Nephron (organoid): Measurements from ENCODE around the gene DHDDS.

Experiments
- H3K27ac Mint-ChIP-seq, 3 experiments: 2 replicates each; pipeline ENCODE4 v1.8.0; 2020; ENCODE audit warnings: mixed read lengths in 3 of 3, mild to moderate bottlenecking in 2 of 3, moderate library complexity in 1 of 3
- H3K27me3 Mint-ChIP-seq: 2 replicates; pipeline ENCODE4 v1.8.0; 2021; ENCODE audit warnings: low read depth, mild to moderate bottlenecking, moderate library complexity, mixed read lengths
- H3K36me3 Mint-ChIP-seq: 2 replicates; pipeline ENCODE4 v1.8.0; 2020; ENCODE audit warnings: low read depth, mixed read lengths
- H3K4me1 Mint-ChIP-seq: 2 replicates; pipeline ENCODE4 v1.8.0; 2020; ENCODE audit warnings: mixed read lengths
- H3K4me3 Mint-ChIP-seq, 3 experiments: 2 replicates each; pipeline ENCODE4 v1.8.0; 2020; ENCODE audit warnings: mild to moderate bottlenecking in 3 of 3, mixed read lengths in 3 of 3, moderate library complexity in 2 of 3
- H3K9me3 Mint-ChIP-seq: 2 replicates; pipeline ENCODE4 v1.8.0; 2020; ENCODE audit warnings: mixed read lengths
- TF ChIP-seq, protein P1 (sequence below), 3 experiments: fragments of 200-600 bp; sonication (generic); IDR thresholded peaks; one replicate each; pipeline ENCODE4 v1.5.0; 2021; ENCODE audit warnings: antibody characterized with exemption in 3 of 3; ENCODE audit not compliant: unreplicated experiment in 3 of 3

DHDDS gene

DNA sequence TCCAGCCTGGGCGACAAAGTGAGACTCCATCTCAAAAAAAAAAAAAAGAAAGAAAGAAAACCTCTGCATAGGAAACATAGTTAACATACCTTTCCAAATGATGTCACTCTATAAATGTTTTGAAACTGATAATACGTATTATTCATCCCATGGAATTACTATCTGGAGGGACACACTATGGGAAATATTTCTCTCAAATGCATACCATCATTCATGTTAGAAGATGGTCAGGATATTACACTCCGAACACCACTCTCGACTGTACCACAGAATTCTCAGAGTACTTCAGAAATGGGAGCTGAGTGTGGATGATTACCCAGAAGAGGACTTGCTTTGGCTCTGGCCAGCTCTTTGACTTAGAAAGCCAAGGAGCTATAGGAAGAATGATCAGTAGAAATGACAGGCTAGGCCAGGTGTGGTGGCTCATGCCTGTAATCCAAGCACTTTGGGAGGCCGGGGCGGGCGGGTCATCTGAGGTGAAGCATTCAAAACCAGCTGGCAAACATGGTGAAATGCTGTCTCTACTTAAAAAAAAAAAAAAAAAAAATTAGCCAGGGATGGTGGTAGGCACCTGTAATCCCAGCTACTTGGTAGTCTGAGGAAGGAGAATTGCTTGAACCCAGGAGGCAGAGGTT, 26.7 kb upstream of the DHDDS start:
- peaks cover 53% of the 10 kb centered on the region for H3K27me3 Mint-ChIP-seq
- H3K4me1 Mint-ChIP-seq, result peaks cover 6% of the 10 kb centered on the region
- H3K27ac Mint-ChIP-seq, result no peak overlapping the region
- TF ChIP-seq, protein P1, sequence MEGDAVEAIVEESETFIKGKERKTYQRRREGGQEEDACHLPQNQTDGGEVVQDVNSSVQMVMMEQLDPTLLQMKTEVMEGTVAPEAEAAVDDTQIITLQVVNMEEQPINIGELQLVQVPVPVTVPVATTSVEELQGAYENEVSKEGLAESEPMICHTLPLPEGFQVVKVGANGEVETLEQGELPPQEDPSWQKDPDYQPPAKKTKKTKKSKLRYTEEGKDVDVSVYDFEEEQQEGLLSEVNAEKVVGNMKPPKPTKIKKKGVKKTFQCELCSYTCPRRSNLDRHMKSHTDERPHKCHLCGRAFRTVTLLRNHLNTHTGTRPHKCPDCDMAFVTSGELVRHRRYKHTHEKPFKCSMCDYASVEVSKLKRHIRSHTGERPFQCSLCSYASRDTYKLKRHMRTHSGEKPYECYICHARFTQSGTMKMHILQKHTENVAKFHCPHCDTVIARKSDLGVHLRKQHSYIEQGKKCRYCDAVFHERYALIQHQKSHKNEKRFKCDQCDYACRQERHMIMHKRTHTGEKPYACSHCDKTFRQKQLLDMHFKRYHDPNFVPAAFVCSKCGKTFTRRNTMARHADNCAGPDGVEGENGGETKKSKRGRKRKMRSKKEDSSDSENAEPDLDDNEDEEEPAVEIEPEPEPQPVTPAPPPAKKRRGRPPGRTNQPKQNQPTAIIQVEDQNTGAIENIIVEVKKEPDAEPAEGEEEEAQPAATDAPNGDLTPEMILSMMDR (IDR thresholded peaks at IDR 0.05; ENCODE audit: unreplicated experiment in 3 of 3), result no peak
- H3K36me3 Mint-ChIP-seq, result no peaks in the 10 kb centered on the region
- H3K9me3 Mint-ChIP-seq, result no peaks in the 10 kb centered on the region
- no peak overlapping the region for H3K4me3 Mint-ChIP-seq

DNA sequence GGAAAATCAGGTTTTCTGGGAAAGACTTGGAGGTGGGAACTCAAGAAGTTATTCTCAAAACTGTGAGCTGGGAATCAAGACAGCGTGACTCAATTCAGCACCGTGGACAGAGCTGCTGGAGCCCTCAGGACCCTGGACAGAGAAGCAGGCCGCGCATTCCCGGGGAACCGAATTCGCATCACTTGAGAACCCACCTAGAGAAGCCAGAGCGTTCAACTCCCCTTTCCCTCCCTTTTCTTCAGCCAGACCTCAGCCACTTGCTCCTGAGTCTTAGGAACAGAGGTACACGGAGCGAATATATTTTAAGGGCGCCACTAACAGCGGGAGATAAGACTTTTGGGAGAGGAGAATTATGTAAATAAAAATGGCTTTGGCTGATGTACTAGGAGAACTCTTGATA, 23.5 kb upstream of the DHDDS start:
- no peaks in the 10 kb centered on the region for H3K36me3 Mint-ChIP-seq
- H3K27me3 Mint-ChIP-seq, result peaks cover 69% of the 10 kb centered on the region
- H3K4me3 Mint-ChIP-seq, result peak overlapping the region in 2 of 3 experiments; percentile 3 to 65
- TF ChIP-seq, protein P1 (IDR thresholded peaks at IDR 0.05; ENCODE audit: unreplicated experiment in 3 of 3), result no peak
- no peak overlapping the region for H3K27ac Mint-ChIP-seq
- H3K9me3 Mint-ChIP-seq, result no peaks in the 10 kb centered on the region
- H3K4me1 Mint-ChIP-seq, result peaks cover 6% of the 10 kb centered on the region

DNA sequence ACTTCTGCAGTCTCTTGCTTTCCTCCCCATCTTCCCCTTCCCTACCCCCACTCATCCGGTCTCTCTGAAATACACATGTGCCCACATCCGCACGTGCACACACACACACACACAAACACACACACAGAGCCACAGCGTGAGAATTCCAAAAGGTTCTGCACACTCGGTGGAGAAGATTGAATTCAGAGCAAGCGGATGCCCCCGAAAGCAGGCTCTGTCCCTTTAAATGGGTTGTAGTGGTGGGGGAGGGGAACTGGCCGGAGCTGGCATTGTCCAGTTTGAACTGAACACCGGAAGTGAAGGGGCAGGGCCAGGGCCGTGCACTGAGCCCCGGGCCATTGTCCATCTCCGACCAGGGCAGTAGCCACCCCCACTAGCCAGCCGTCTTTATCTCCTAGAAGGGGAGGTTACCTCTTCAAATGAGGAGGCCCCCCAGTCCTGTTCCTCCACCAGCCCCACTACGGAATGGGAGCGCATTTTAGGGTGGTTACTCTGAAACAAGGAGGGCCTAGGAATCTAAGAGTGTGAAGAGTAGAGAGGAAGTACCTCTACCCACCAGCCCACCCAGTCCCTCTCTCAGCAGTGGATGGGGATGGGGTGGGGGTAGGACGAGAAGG, 22.8 kb upstream of the DHDDS start:
- Mint-ChIP-seq H3K27me3 (peaks cover 75% of the 10 kb centered on the region), H3K4me1 (peaks cover 6% of the 10 kb centered on the region), H3K9me3 (no peaks in the 10 kb centered on the region), H3K36me3 (no peaks in the 10 kb centered on the region), H3K27ac (no peak overlapping the region), H3K4me3 (peak overlapping the region; percentile 21 to 65 (median 56))
- TF ChIP-seq, protein P1 (IDR thresholded peaks at IDR 0.05; ENCODE audit: unreplicated experiment in 3 of 3), result no peak

DNA sequence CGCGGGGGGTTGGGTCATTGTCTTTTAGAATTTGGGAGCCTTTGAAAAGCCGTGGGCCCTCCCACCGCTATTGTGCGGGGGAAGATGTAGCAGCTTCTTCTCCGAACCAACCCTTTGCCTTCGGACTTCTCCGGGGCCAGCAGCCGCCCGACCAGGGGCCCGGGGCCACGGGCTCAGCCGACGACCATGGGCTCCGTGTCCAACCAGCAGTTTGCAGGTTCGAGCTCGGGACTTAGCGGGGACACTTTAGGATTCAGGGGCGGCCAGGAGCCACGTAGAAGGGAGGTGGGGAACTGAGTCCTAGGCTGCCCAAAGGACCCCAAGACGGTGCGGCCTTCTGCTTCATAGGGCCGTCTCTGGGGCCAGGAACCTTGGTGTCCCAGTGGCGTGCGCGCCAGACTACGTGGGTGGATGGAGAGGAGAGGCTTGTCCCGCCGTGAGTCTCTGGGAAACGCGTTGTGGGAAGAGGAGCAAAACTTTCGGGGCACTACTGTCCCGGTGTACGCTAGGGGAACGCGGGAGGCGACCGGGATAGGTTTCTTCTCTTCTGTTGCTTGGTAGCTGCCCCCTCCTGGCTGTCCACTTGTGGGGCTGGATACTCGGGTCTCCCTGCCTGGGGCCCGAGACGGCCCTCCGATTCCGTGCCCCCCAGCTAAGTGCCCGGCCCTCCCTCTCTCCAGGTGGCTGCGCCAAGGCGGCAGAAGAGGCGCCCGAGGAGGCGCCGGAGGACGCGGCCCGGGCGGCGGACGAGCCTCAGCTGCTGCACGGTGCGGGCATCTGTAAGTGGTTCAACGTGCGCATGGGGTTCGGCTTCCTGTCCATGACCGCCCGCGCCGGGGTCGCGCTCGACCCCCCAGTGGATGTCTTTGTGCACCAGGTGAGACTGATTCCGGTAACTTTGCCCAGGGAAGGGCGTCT, 21.2 kb upstream of the DHDDS start, which contains the start of gene LIN28A:
TSS of gene LIN28A (plus strand) at position 112 of the 918 bp plus-strand sequence. CDS start at position 187, 75 bp downstream.
- H3K9me3 Mint-ChIP-seq, result no peaks in the 10 kb centered on the region
- TF ChIP-seq, protein P1 (IDR thresholded peaks at IDR 0.05; ENCODE audit: unreplicated experiment in 3 of 3), result no peak
- peaks cover 6% of the 10 kb centered on the region for H3K4me1 Mint-ChIP-seq
- H3K36me3 Mint-ChIP-seq, result no peaks in the 10 kb centered on the region
- peaks cover 90% of the 10 kb centered on the region for H3K27me3 Mint-ChIP-seq
- H3K27ac Mint-ChIP-seq, result peak within 1 kb of the TSS in 1 of 3 experiments; percentile 35
- peak within 1 kb of the TSS; percentile 62 to 81 (median 72) for H3K4me3 Mint-ChIP-seq

DNA sequence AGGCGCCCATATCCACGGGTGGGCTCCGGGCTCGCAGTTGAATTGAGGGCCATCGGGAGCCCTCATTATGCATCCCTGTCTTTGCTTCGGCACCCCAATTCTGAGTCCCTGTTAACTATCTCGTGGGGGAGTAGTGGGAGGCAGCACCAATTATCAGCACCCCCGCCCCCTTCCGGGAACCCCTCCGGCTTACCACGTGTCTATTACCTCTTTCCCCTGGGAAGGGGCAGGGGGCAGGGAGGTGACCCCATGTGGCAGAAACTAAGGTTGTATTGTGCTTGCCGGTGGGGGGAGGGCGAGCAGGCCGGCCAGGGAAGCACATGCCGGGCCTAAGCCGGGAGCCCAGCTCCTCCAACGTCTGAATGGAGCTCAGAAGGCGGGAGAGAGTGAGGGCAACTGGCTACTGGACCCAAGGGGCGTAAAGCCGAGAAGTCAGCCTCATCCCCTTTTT, 20.5 kb upstream of the DHDDS start:
- no peaks in the 10 kb centered on the region for H3K9me3 Mint-ChIP-seq
- H3K4me1 Mint-ChIP-seq, result peaks cover 6% of the 10 kb centered on the region
- H3K27ac Mint-ChIP-seq, result peak overlapping the region in 1 of 3 experiments; percentile 35
- H3K36me3 Mint-ChIP-seq, result no peaks in the 10 kb centered on the region
- peaks cover 87% of the 10 kb centered on the region for H3K27me3 Mint-ChIP-seq
- peak overlapping the region; percentile 60 to 81 (median 72) for H3K4me3 Mint-ChIP-seq
- TF ChIP-seq, protein P1 (IDR thresholded peaks at IDR 0.05; ENCODE audit: unreplicated experiment in 3 of 3), result no peak
